Caco-2 (cell line): ENCODE results near the gene SLC5A8. TPM values are rescaled to one million over a fixed set of nuclear protein-coding genes. Genes with fewer than 3 reads are reported as not detected.

Experiments used
- BruUV-seq: library from RNA; stranded (reverse); fragments of 400-500 nt; replicated peaks from 2 replicates; lab custom pipeline; 2021; lab: Mats Ljungman, UMichigan
- CTCF ChIA-PET: fragments of 300-600 bp; sonication (Branson Sonifier 250); formaldehyde crosslinking; loops from one replicate; lab custom pipeline; 2022; ENCODE audit warnings: antibody characterized with exemption; lab: Charles Lee
- POLR2A ChIA-PET: fragments of 300-600 bp; sonication (Branson Sonifier 250); formaldehyde crosslinking; loops from one replicate; lab custom pipeline; 2022; ENCODE audit warnings: antibody characterized with exemption; lab: Charles Lee
- DNase-seq, 2 experiments: peaks; one replicate each; pipeline versions ENCODE4 v3.0.0 to v3.0.0-alpha.2; 2020 to 2022
- H3K27me3 ChIP-seq: replicated peaks from 2 replicates; pipeline ENCODE4 v1.6.0; 2011; ENCODE audit warnings: low read length; ENCODE audit not compliant: control insufficient read depth, insufficient read depth
- H3K36me3 ChIP-seq: 2 replicates; pipeline ENCODE4 v1.5.1; 2011; ENCODE audit warnings: low read length; ENCODE audit not compliant: control insufficient read depth, insufficient read depth
- H3K4me1 ChIP-seq: fragments of 250-450 bp; sonication (Bioruptor Pico); 2 replicates; pipeline ENCODE4 v1.5.1; 2020; ENCODE audit warnings: mild to moderate bottlenecking
- H3K4me3 ChIP-seq: 2 replicates; pipeline ENCODE4 v1.5.1; 2011; ENCODE audit warnings: low read depth, mild to moderate bottlenecking, control low read depth, low read length
- H3K9me3 ChIP-seq: fragments of 250-450 bp; sonication (Bioruptor Pico); 2 replicates; pipeline ENCODE4 v1.5.1; 2020; ENCODE audit warnings: mild to moderate bottlenecking, moderate library complexity
- H3K27ac Mint-ChIP-seq: one replicate; pipeline ENCODE4 v1.8.0; 2022; ENCODE audit warnings: mixed read lengths; ENCODE audit not compliant: unreplicated experiment
- H3K27me3 Mint-ChIP-seq: one replicate; pipeline ENCODE4 v1.8.0; 2022; ENCODE audit warnings: mixed read lengths; ENCODE audit not compliant: insufficient read depth, unreplicated experiment
- H3K36me3 Mint-ChIP-seq: one replicate; pipeline ENCODE4 v1.8.0; 2022; ENCODE audit warnings: mild to moderate bottlenecking, mixed read lengths; ENCODE audit not compliant: insufficient read depth, unreplicated experiment
- H3K4me1 Mint-ChIP-seq: one replicate; pipeline ENCODE4 v1.8.0; 2022; ENCODE audit warnings: low read depth, mixed read lengths; ENCODE audit not compliant: unreplicated experiment
- H3K4me3 Mint-ChIP-seq: one replicate; pipeline ENCODE4 v1.8.0; 2022; ENCODE audit warnings: mild to moderate bottlenecking, moderate library complexity, mixed read lengths; ENCODE audit not compliant: unreplicated experiment
- H3K9me3 Mint-ChIP-seq: one replicate; pipeline ENCODE4 v1.8.0; 2022; ENCODE audit warnings: mixed read lengths; ENCODE audit not compliant: unreplicated experiment
- CTCF ChIP-seq, 2 experiments: fragments of 200-600 bp in 1 of 2; IDR thresholded peaks; 1 replicate in 1 of 2; 2 replicates in 1 of 2; pipeline versions ENCODE4 v1.5.1 to v1.8.0; 2011 to 2022; ENCODE audit warnings: antibody characterized with exemption in 1 of 2, control low read depth in 1 of 2, inconsistent platforms in 1 of 2, low read depth in 1 of 2, low read length in 1 of 2, mild to moderate bottlenecking in 1 of 2, moderate library complexity in 1 of 2; ENCODE audit not compliant: insufficient read depth in 1 of 2, severe bottlenecking in 1 of 2, unreplicated experiment in 1 of 2
- intact Hi-C: fragments of 100-400 bp; cut with micrococcal nuclease; formaldehyde crosslinking; loops from one replicate; pipeline ENCODE4 v1.10.0; 2022; ENCODE audit not compliant: unreplicated experiment
- total RNA-seq: library from RNA; stranded (reverse); gene quantifications from 2 replicates; pipeline ENCODE4 v1.2.3, GENCODE V29; 2022

SLC5A8 gene
- total RNA-seq, 1 experiment from 2014 or later, result not detected

GRCh38 chr12:101115326-101115725 lies 94.7 kb downstream of the SLC5A8 start:
- BruUV-seq, result no TSS peak
- Histone ChIP-seq H3K36me3 (no peaks in the 10 kb centered on the region), H3K4me3 (no peak overlapping the region), H3K27me3 (no peaks in the 10 kb centered on the region), H3K4me1 (no peaks in the 10 kb centered on the region), H3K9me3 (no peaks in the 10 kb centered on the region)
- Mint-ChIP-seq H3K9me3 (no peaks in the 10 kb centered on the region), H3K4me3 (no peak overlapping the region), H3K27ac (no peak overlapping the region), H3K4me1 (no peaks in the 10 kb centered on the region), H3K27me3 (no peaks in the 10 kb centered on the region), H3K36me3 (no peaks in the 10 kb centered on the region)
- CTCF ChIA-PET, result no interaction called here
- no peak for TF ChIP-seq CTCF (IDR thresholded peaks at IDR 0.05; ENCODE audit: insufficient read depth in 1 of 2, low read depth in 1 of 2, low read length in 1 of 2, severe bottlenecking in 1 of 2, unreplicated experiment in 1 of 2)
- no peak for DNase-seq
- intact Hi-C loops, result no loop called here
- POLR2A ChIA-PET, result no interaction called here

- H3K36me3 ChIP-seq, result no peaks in the 10 kb centered on the region
- H3K27me3 Mint-ChIP-seq, result no peaks in the 10 kb centered on the region
- intact Hi-C loops, result no loop called here
- BruUV-seq, result no TSS peak
- CTCF ChIA-PET, result no interaction called here
- TF ChIP-seq CTCF (IDR thresholded peaks at IDR 0.05; ENCODE audit: insufficient read depth in 1 of 2, low read depth in 1 of 2, low read length in 1 of 2, severe bottlenecking in 1 of 2, unreplicated experiment in 1 of 2), result no peak
- no peaks in the 10 kb centered on the region for H3K4me1 ChIP-seq
- no peak overlapping the region for H3K4me3 ChIP-seq
- H3K27me3 ChIP-seq, result no peaks in the 10 kb centered on the region
- no peak overlapping the region for H3K4me3 Mint-ChIP-seq
- DNase-seq, result no peak
- POLR2A ChIA-PET, result no interaction called here
- no peaks in the 10 kb centered on the region for H3K4me1 Mint-ChIP-seq
- no peaks in the 10 kb centered on the region for H3K9me3 ChIP-seq
- no peaks in the 10 kb centered on the region for H3K36me3 Mint-ChIP-seq
- H3K27ac Mint-ChIP-seq, result no peak overlapping the region
- H3K9me3 Mint-ChIP-seq, result no peaks in the 10 kb centered on the region
Measured at GRCh38 chr12:101111441-101111840, 98.6 kb downstream of the SLC5A8 start.

GRCh38 chr12:101110866-101111265 lies 99.2 kb downstream of the SLC5A8 start:
- BruUV-seq, result no TSS peak
- CTCF ChIA-PET, result no interaction called here
- no peak for TF ChIP-seq CTCF (IDR thresholded peaks at IDR 0.05; ENCODE audit: insufficient read depth in 1 of 2, low read depth in 1 of 2, low read length in 1 of 2, severe bottlenecking in 1 of 2, unreplicated experiment in 1 of 2)
- Histone ChIP-seq H3K9me3 (no peaks in the 10 kb centered on the region), H3K4me3 (no peak overlapping the region), H3K36me3 (no peaks in the 10 kb centered on the region), H3K27me3 (no peaks in the 10 kb centered on the region), H3K4me1 (no peaks in the 10 kb centered on the region)
- no peaks in the 10 kb centered on the region for H3K9me3 Mint-ChIP-seq
- no peak for DNase-seq
- no peaks in the 10 kb centered on the region for H3K4me1 Mint-ChIP-seq
- H3K4me3 Mint-ChIP-seq, result no peak overlapping the region
- H3K27me3 Mint-ChIP-seq, result no peaks in the 10 kb centered on the region
- no peak overlapping the region for H3K27ac Mint-ChIP-seq
- POLR2A ChIA-PET, result no interaction called here
- no peaks in the 10 kb centered on the region for H3K36me3 Mint-ChIP-seq
- intact Hi-C loops, result no loop called here
